Lower lobe of right lung (tissue), 2 donors: ENCODE measurements around the gene CSMD2. TPM values are rescaled to one million over a fixed set of nuclear protein-coding genes. Genes with fewer than 3 reads are reported as not detected.

Experiments used
- ATAC-seq, 2 donors: fragments of 200-7000 bp; cut with Tn5 transposase; one replicate each; pipeline ENCODE4 v1.9.1; 2020 to 2022; ENCODE audit warnings: mild to moderate bottlenecking in 2 of 2, moderate library complexity in 2 of 2
- DNase-seq: peaks from one replicate; pipeline ENCODE4 v3.0.0-alpha.2; 2020
- H3K27ac ChIP-seq: fragments of 200-600 bp; one replicate; pipeline ENCODE4 v1.8.0; 2022
- H3K27me3 ChIP-seq: fragments of 200-600 bp; one replicate; pipeline ENCODE4 v1.8.0; 2022; ENCODE audit warnings: low read depth
- H3K36me3 ChIP-seq: fragments of 200-600 bp; one replicate; pipeline ENCODE4 v1.8.0; 2022; ENCODE audit warnings: mild to moderate bottlenecking
- H3K4me1 ChIP-seq: fragments of 200-600 bp; one replicate; pipeline ENCODE4 v1.8.0; 2022
- H3K4me3 ChIP-seq: fragments of 200-600 bp; one replicate; pipeline ENCODE4 v1.8.0; 2022; ENCODE audit warnings: mild to moderate bottlenecking
- H3K9me3 ChIP-seq: fragments of 200-600 bp; one replicate; pipeline ENCODE4 v1.8.0; 2022
- intact Hi-C: fragments of 100-400 bp; cut with DNase I; formaldehyde crosslinking; loops from one replicate; pipeline ENCODE4 v1.11.0; 2022
- total RNA-seq: library from RNA; stranded (reverse); fragmentation: NEBNext Ultra II Directional; extraction: Animal tissue kit (Norgen Biotek cat#: 25700); gene quantifications from one replicate; pipeline ENCODE4 v1.2.1, GENCODE V29; 2021
- TF ChIP-seq, protein P1 (sequence below): fragments of 200-600 bp; IDR thresholded peaks from one replicate; pipeline ENCODE4 v1.8.0; 2022; ENCODE audit warnings: antibody characterized with exemption, mild to moderate bottlenecking
- donor health status: DM: no; HTN: yes; CAD: no; lungs with severe emphysema.

The CSMD2 gene
- total RNA-seq, 1 donor from 2014 or later: 1.1 TPM

DNA sequence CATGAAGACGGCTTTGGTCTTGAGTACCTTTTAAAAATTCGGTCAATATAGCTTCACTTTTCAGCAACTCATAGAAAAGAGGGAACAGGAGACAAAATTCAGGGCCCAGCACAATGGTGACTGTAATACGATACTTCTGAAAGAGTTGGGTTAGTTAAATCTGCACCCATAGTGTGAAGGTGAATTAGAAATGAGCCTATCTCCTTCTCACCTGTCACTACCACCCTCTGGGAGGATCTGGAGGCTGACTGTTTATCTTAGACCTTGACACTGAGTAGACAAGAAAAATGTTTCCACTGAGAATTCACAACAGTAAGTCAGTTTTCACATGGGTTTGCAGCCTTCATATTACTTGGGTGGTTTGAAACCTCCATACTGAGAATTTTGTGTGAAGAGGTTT is 359.0 kb downstream of the CSMD2 start:
- no peaks in the 10 kb centered on the region for H3K4me1 ChIP-seq
- no peaks in the 10 kb centered on the region for H3K9me3 ChIP-seq
- no peaks in the 10 kb centered on the region for H3K36me3 ChIP-seq
- no peak for ATAC-seq
- DNase-seq: no peak
- TF ChIP-seq, protein P1, sequence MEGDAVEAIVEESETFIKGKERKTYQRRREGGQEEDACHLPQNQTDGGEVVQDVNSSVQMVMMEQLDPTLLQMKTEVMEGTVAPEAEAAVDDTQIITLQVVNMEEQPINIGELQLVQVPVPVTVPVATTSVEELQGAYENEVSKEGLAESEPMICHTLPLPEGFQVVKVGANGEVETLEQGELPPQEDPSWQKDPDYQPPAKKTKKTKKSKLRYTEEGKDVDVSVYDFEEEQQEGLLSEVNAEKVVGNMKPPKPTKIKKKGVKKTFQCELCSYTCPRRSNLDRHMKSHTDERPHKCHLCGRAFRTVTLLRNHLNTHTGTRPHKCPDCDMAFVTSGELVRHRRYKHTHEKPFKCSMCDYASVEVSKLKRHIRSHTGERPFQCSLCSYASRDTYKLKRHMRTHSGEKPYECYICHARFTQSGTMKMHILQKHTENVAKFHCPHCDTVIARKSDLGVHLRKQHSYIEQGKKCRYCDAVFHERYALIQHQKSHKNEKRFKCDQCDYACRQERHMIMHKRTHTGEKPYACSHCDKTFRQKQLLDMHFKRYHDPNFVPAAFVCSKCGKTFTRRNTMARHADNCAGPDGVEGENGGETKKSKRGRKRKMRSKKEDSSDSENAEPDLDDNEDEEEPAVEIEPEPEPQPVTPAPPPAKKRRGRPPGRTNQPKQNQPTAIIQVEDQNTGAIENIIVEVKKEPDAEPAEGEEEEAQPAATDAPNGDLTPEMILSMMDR: no peak
- H3K27me3 ChIP-seq: no peaks in the 10 kb centered on the region
- intact Hi-C loops: no loop called here
- no peak overlapping the region for H3K27ac ChIP-seq
- no peak overlapping the region for H3K4me3 ChIP-seq

DNA sequence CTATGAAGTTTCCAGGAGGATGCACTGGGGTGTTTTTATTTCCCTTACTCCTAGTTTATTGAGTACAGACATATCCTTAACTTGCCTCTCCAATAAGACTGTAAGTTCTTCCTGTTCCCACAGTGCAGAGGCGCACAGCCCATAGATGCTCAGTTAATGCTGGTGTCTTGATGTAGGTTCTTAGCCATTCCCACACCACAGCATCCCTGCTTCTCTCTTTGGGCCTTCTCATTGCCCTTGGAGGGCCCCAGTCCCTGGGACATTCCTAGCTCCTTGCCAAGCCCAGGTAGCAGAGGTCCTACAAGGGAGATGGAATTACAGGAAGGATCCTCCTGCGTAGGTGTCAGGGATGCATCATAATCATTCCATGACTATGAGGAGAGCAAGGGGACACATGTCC is 362.8 kb downstream of the CSMD2 start:
- Histone ChIP-seq H3K27ac (no peak overlapping the region), H3K9me3 (peaks cover 1% of the 10 kb centered on the region), H3K4me1 (no peaks in the 10 kb centered on the region), H3K27me3 (no peaks in the 10 kb centered on the region), H3K36me3 (no peaks in the 10 kb centered on the region), H3K4me3 (no peak overlapping the region)
- TF ChIP-seq, protein P1: no peak
- DNase-seq (no peak), ATAC-seq (no peak)
- intact Hi-C loops: no loop called here

DNA sequence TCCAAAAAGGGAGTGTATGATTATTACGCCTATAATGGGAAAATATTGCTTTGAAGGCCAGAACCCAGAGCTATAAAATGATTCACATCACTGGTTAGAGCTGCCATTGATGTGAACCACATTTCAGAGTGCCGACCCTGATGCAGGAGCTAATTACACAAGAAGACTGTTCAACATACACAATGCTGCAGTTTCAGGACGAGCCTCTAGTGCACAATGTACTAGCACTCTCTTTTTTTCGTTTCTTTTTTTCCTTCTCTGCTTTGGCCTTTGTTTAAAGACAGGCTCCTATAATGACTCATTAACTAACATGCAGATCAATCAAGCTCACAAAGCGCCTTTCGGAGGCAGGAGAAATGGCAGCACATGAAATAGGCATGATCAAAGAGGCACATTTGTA is 367.2 kb downstream of the CSMD2 start:
- TF ChIP-seq, protein P1: no peak
- intact Hi-C loops: no loop called here
- no peak for DNase-seq

DNA sequence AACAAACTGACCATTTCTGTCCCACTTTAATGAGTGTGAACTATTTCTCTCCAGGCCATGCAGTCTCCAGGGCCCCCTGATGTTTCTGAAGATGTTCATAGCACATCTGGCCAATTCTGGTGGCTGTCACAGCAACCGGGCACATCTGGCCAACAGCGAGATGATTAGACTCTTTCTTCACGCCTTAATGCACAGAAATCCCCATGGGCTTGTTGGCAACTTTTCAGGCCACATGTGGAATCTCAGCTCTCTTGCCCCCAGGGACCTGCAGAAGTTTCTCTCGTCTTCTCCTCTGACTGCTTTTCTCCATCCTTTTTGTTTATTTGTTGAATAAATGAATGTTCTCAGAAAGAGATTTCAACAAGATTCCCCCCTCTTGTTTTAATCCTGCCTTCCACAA is 372.4 kb downstream of the CSMD2 start:
- Histone ChIP-seq H3K4me3 (no peak overlapping the region), H3K27ac (no peak overlapping the region), H3K4me1 (no peaks in the 10 kb centered on the region), H3K9me3 (peaks cover 4% of the 10 kb centered on the region), H3K36me3 (no peaks in the 10 kb centered on the region), H3K27me3 (no peaks in the 10 kb centered on the region)
- ATAC-seq: no peak
- no peak for DNase-seq
- TF ChIP-seq, protein P1: no peak
- intact Hi-C loops: no loop called here

More for the DNA sequence above, 367.2 kb downstream of the CSMD2 start:
- ATAC-seq: no peak
- Histone ChIP-seq H3K4me3 (no peak overlapping the region), H3K36me3 (no peaks in the 10 kb centered on the region), H3K4me1 (no peaks in the 10 kb centered on the region), H3K27ac (no peak overlapping the region), H3K27me3 (no peaks in the 10 kb centered on the region), H3K9me3 (peaks cover 4% of the 10 kb centered on the region)

DNA sequence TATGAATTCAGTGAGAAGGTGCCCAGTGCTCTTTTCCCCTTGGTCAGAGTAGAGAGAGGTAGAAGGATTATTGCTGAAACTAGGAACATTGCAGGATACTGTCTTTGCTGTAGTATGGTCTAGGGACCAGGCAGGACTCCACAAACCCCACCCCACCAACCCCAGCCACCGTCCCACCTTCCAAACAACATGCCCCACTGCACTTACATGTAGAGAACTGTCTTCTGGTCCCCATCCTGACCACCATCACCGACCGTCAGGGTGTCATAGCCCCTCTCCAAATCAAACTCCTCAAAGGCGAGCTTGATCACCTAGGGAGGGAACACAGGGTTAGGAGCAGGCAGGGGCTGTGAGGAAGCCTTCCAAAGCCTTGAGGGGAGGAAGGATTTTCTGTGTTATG is 372.8 kb downstream of the CSMD2 start:
- H3K27me3 ChIP-seq: no peaks in the 10 kb centered on the region
- TF ChIP-seq, protein P1: no peak
- peaks cover 2% of the 10 kb centered on the region for H3K9me3 ChIP-seq
- no peaks in the 10 kb centered on the region for H3K36me3 ChIP-seq
- H3K27ac ChIP-seq: no peak overlapping the region
- ATAC-seq (no peak), DNase-seq (no peak)
- no peaks in the 10 kb centered on the region for H3K4me1 ChIP-seq
- intact Hi-C loops: no loop called here
- no peak overlapping the region for H3K4me3 ChIP-seq

DNA sequence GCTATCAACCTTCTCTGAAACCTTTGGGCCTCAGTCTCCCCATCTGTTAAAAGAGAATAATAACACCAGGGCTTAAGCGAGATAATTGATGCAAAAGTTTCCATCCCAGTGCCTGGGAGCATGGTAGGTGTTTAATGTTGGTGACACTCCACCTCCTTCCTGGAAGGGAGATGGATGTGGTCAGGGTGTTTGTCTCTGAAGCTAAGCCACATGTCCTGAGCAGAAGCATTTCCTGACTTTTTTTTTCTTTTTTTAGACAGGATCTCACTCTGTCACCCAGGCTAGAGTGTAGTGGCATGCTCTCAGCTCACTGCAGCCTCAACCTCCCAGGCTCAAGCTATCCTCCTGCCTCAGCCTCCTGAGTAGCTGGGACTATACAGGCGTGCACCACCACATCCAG is 373.8 kb downstream of the CSMD2 start:
- ATAC-seq (no peak), DNase-seq (no peak)
- no peaks in the 10 kb centered on the region for H3K36me3 ChIP-seq
- H3K27ac ChIP-seq: no peak overlapping the region
- H3K27me3 ChIP-seq: no peaks in the 10 kb centered on the region
- intact Hi-C loops: no loop called here
- no peak overlapping the region for H3K4me3 ChIP-seq
- no peaks in the 10 kb centered on the region for H3K4me1 ChIP-seq
- TF ChIP-seq, protein P1: no peak
- H3K9me3 ChIP-seq: no peaks in the 10 kb centered on the region
